NCI-H748 (cell line): ENCODE results near the gene SCARB1.

Experiments
- DNase-seq: peaks from one replicate; lab custom pipeline; 2025; ENCODE audit not compliant: unreplicated experiment; lab: John Stamatoyannopoulos, UW

SCARB1 gene

DNA sequence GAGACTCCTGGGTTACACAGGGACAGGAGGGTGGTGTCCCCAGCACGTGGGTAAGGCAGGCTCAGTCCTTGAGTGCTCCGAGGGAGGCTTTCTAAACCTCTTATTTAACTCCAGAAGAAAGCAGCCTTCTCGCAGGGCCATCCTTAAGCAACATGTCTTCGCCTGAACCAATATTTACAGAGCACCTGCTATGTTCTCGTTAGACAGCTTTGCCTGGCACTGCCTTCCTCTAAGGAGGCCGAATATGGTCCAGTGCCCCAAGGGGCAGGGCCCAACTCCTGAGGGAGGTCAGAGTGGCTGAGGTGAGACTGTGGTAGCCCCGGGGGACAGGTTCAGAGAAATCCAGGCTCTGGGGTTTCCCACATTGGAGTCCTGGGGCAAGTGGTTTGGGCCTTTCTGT, 2.1 kb upstream of the SCARB1 start:
- no peak for DNase-seq

DNA sequence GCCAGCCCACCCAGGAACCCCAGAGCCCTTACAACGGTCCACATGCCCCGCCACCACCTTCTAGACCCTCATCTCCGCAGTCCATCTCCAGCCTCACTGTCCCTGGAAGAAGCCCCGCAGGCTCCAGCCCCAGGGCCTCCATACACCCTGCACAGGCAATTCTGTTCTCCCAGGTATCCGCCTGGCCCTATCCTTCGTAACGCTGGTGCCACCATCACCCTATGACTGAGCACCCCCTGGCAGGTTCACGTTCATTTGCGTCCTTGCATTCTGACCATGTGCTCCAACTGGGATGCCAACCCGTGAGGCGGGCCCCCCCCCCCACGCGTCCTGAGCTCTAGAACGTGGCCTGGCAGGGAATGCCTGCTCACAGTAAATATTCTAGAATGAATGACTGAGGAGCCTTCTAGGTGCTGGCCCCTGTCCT, 675 bp upstream of the SCARB1 start:
- no peak for DNase-seq

DNA sequence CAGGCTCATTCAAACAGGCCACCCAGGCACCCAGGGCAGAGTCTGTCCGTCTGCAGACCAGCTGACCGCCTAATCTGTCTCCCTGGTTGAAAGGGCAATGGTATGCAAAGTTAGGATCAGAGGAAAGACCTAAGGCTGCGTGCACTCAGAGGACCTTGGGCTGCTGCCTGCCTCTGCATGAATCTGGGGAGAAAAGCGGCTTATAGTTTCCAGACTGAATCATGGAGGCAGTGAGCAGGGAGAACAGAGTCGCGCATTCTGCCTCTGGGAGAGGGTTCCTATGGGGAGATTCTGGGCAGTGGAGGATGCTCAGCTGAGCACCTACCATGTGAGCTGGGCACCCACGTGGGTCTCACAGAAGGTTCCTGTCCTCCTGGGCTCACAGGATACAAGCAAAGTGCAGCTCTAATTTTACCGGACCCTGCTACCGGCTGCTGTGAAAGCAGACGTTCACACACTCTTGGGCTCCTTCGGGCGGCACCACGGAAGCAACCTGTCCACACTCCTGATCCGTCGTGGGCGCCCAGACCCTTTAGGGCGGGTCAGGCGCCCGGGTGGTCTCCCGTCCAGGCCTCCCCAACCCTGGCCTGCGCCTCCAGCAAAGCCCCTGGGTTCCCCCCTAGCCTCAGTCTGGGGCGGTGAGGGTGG, 772 bp downstream of the SCARB1 start:
- peak; percentile 39 for DNase-seq

DNA sequence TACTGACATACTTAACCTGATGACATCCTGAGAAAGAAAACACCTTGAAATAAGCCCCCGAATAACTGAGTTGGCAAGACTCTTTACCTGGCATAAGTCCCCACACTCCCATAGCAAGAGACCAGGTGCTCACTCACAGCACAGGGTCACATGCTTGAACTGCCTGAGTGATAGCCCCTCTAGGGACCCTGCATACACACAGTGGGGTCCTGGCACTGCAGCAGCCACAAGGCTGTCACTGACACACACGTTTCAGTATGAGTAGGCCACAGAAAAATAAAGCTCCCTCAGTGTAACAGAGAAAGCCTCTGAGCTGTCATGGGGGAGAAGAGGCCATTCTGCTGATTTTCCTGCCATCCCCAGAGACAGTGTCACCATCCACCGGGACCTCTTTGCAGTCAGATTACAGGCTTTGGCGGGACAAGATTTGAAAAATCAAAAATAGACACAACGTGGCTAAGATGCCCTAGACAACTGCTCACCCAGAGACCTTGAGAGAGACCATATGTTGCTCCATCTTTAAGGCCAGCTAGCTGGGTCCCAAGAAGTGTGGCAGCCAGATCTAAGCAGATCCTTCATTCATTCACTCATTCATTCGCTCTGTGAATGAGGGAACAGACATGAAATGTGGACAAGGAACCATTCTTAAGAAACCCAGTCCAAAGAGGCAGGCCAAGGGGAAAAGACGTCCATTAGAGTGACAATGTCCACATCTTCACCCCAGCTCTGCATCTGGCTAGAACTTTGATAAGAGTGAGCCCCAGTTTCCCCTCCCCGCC, 1.6 kb downstream of the SCARB1 start:
- DNase-seq: no peak

DNA sequence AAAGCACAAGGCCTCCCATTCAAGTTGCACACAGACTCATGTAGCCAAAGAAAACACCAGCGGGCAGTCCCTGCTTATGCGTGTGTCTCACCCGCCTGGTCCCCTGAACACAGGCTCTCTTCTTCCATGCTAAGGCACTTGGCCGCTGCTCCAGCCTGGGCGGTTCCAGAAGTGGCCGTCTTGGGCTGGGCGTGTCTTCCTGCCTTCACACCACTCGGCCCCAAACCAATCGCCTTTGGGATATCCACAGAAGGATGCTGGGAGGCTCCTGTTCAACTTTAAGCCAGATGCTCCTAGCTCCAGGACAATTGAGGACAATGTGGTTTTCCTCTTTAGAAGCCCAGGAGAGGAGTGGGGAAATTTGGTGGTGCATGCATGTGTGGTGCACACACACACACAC, 2.2 kb downstream of the SCARB1 start:
- DNase-seq: peak; percentile 14

DNA sequence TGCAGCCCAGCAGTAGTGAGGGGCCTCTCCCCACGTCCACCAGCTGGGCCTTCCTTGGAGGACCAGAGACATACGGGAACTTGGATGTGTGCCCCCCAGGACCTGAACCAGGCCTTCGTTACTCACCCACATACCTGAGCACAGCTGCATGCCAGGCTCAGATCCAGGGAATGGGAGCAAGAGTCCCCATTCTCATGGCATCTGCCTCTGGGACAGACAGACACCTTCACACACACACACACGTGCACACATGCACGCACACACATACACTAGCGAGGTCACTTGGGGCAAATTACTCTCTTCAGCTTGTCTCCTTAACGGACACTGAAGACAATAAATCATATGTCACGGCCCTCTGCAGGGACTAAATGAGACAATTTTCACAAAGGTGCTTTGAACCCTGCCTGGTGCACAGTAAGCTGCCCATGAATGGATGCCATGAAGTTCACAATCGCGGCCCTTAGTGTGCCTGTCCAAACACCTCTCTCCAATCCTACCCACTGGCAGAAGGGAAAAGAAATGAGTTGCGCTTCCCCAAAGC, 5.7 kb downstream of the SCARB1 start:
- no peak for DNase-seq

DNA sequence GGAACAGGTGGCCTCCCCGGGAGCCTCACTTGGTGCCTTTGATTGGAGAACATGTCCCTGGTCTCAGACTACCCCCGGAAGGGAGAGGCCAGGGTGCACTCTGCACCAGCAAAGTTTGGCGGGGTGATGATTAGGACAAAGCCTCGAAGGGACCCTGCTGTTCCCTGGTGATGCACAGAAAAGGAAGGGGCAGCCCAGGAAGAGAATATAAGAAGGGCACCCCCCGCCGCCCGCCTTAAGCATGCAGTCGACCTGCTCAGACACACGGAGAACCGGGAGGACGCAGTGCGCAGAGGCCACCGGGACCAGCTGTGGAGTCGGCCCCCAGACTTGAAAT, 6.9 kb downstream of the SCARB1 start:
- no peak for DNase-seq

DNA sequence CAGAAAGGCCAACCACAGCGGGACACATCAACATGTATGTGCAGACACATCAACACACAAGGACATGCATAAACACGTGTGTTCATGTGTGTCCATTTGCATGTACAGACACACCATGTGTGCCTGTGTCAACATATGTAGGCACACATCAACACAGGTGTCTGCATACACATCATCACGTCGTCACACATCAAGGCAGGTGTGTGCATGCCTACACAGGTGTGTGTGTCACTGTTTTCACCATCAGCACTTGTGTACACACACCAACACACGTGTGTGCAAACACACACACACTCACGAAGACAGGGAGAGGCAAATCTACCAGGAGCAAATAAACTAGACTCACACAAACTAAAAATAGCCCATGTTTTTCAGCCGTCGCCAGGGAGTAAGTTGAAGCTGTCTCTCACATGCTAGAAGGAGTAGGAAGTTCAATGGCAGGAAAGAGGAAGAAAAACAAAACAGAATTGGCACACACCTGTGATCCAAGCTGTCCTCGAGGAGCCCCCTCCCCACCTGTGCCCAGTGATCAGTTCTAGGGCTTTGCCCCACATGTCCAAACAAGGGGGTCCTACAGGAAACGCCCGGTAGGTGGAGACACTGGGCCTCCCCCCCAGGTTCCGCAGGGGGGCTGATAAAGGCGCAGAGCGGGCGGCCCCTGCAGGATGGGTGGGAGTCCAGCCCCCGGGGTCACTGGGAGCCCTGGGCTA, 7.4 kb downstream of the SCARB1 start:
- no peak for DNase-seq

DNA sequence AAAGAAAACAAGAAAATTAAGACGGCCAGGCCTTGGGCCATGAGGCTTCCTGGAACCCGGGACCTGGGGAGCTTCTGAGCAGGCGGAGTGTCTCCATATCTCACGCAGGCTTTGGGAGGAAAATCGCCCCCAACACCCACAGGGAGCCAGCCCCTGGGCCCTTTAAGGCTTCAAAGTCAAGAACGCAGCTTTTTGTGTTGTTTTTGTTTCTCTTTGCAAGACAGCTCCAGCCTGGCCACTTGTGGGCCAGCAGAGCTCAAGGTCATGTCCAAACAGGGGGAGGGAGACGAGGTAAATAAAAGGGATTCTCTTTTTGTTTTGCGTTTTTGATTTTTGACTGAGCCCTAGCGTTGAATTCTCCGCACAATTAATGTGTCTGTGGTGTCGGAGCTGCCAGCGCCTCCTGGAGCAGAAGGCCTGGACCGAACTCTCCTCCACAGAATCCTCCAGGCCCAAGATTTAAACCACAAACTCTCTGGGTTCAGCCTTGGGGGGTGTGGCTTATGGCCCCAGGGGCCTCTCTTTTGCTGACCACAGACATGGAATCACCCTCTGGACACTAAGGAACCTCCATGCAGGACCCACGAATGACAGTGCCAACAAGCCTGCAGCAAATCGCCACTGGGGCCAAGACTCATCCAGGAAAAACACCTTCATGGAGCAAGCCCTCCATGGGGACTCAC, 8.2 kb downstream of the SCARB1 start:
- no peak for DNase-seq

DNA sequence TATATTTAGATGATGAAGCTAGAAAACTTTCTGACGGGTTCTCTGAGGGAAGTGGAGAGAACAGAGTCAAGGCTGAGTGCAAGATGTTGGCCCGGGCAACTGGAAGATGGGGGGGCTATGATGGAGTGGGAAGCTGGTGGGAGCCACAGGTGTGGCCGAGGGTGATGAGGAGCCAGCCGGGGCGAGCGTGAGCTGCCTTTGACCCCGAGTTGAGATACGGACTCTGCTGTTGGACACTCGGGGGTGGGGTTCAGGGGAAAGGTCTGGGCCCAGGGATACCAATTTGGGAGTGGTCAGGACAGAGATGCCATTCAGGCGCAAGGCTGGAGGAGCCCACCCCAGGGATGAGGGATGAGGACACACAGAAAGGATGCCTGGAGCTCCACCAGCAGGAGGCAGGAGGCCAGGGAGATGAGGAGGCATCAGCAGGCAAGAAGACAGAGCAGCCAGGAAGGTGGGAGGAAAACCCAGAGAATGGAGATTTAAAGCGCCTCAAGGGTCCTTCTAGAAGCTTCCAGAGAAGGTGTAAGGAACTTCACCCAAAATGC, 9.0 kb downstream of the SCARB1 start:
- DNase-seq: no peak

DNA sequence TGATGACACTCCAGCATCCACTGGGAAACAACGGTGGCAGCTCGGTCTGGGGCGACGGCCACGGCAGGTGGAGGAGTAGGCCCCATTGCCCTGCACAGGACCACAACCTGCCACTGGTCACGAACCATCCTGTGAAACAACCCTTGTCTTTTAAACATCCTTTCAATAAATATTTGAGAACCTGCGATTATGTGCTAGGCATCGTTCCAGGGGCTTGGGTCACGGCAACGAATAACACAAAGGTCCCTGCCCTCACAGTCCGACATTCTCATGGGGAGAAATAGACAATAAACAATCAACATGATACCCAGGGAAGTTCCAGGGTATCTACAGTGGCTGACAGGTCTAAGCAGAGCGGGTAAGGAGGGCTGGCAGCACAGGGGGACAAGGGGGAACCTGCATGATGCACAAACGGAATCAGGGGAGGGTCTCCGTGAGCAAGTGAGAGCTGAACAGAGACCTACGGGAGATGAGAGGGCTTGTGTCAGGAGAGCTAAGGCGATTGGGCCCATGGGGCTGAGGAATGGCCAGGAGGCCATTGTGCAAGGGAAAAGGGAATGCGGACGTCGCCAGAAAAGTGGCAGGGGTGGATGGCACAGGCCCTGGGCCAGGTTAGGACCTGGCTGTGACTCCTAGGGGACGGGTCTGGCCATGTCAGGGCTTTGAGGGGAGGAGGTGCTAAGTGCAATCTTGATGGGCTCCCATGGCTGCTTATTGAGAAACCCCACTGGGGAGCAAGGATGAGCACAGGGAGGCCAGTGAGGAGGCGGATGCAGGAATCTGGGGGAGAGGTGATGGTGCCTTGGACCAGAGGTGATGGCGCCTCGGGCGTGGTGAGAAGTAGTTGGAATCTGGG, 9.7 kb downstream of the SCARB1 start:
- peak; percentile 12 for DNase-seq

DNA sequence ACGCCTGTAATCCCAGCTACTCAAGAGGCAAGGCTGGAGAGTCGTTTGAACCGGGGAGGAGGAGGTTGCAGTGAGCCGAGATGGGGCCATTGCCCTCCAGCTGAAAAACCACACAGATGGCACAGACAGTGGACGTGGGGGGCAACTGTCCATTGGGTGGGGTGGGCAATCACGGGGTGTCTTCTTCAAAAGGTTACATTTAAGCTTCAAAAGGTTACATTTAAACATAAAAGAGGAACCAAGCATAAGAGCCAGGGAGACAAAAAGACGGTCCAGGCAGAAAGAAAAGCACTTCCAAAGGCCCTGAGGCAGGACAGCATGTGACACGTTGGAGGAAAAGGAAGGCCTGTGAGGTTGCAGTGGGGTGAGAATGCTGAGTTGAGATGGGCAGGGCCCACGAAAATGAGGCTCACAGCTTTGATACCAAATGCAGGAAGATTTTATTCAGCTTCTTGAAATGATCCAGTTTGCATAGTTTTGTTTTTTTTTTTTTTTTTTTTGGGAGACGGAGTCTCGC, 10.7 kb downstream of the SCARB1 start:
- DNase-seq: no peak

DNA sequence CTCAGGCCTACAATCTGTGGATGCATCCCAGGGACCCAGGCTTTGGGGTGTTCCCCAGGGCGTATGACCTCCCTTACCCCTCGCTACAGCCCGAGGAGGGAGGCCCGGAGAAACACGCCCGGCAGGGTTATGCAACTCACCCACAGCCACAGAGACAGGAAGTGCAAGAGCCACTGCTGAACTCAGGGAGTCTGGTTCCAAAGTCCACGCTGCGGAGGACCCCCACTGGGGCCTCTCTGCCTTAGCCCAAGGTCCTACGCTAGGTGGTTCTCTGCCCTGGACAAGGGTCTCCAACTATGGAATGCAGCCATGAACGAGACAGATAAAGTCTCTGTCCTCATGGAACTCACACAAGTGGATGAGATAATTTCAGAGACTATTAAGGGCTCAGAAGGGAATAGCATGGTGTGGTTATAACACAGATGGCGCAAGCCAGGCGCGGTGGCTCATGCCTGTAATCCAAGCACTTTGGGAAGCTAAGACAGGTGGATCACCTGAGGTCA, 11.3 kb downstream of the SCARB1 start:
- no peak for DNase-seq

DNA sequence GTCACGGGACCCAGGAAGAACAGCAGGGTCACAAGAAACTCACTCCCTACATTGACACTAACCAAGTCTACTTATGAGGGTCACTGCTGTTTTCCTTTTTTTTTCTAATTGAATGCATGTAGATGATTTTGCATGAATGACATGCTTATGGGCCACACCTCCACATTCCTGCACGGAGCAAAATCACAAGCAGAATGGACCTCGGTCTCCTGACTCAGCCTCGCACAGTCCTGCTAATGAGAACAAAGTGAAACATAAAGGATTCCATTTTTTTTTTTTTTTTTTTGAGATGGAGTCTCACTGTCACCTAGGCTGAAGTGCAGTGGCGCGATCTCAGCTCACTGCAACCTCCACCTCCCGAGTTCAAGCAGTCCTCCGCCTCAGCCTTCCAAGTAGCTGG, 12.3 kb downstream of the SCARB1 start:
- no peak for DNase-seq

DNA sequence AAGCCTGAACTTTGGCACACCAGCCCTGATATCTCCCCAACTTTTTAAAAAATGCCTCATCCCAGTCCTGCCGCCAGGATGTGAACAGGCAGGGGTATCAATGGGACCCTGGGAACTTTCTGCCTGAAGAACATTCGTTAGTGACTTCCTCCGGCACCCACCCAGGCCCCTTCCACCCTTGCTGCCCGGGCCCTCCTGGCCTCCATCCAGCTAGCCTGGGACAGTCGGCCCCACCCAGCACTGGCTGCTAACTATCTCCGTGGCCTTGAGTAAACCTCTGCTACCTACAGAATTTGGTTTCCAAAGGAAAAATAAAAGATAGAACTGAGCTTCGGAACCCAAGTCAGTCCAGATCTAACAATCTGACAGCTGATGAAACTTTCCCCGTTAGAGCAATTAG, 14.3 kb downstream of the SCARB1 start:
- no peak for DNase-seq

DNA sequence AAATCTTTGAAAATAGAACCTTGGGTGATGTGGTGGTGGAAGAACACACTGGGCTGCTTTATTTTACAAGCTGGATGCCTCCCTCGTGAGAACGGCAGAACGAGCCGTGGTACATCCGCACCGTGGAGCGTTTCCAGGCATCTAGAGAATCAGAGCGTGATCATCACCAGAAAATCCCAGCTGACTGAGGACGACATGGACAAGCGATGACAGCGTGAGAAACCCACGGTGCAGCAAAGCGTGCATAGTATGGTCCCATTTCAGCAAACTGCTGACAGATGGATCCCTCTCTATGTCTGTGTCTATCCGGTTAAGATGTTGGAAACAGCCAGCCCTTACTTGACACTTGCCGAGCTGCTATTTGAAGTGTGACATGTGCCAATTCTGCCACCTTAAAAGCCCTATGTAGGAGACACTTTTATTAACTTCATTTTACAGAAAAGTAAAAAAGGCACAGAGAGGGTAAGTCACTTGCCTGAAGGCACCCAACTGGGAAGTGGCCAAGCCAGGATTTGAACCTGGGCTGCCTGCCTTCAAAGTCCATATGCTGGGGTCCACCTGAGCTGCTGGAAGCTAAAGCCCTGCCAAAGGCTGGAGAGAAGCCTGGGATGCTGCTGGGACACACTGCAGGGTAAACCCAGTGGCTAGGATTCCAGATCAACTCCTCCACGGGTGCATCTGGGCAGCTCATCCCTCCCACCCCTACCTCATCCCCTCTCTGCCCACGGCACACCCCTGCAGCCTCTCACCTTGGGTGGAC, 14.9 kb downstream of the SCARB1 start:
- DNase-seq: no peak

DNA sequence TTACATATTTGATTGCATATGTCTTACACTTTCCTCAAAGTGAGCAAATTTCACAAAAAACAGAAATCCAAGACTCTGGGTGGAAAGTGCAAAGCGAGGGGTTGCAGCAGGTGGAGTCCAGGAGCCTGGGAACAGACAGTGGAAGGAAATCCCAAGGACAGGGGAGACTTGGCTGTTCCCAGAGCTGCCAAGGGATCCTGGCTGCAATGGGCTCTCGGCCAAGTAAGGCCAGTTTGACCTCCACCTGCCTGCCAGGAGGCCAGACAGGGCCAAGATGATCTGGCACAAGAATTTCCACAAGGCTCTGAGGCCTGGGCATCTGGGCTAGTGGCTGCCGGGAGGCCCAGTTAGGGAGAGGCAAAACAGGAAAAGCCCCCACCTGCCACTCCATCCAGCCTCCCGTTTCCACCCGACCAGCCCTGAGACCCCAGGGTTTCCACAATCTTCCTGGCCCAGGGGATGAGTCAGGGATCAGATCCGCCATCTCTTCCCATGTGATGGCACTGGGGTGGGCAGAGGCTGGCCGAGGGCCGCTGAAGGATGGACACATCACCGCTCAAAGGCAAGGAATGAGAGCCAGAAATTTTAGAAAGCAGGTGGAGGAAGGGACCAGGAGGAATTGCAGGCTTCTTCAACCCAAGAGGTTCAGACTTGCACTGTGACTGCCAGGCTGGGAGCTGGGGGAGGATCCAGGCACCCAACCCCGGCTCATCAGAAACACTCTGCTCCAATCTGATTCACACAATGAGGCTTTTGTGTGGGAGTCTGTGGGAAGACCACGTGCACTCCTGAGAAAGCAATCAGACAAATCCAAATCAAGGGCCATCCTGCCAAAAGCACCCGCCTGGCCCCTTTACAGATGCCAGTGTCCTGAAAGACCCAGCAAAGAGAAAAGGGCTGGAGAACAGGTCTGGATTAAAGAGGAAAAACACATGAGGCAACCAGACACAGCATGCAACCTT, 16.3 kb downstream of the SCARB1 start:
- no peak for DNase-seq
